VCaP (cell line): Measurements from ENCODE around the gene RBM10.

Source experiments
- H3K27ac ChIP-seq: fragments of 450-650 bp; 2 replicates; pipeline ENCODE4 v1.5.1; 2017
- TF ChIP-seq, protein P1 (sequence below): fragments of 450-650 bp; conservative IDR thresholded peaks from 2 replicates; pipeline ENCODE4 v1.5.1; 2017; ENCODE audit warnings: mild to moderate bottlenecking, moderate library complexity

Gene RBM10

DNA sequence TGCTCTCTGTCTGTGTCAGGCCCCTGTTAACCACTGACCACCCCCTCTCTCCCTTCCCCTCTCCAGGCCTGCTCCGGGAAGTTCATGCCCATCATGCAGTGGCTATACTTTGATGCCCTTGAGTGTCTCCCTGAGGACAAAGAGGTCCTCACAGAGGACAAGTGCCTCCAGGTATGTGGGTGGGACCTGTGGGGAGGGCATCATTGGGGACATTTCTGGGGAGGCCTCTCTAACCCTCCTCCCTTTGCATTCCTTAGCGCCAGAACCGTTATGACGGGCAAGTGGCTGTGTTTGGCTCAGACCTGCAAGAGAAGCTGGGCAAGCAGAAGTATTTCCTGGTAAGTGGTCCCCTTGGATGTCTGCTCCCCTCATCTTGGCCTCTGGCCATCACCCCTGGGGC, 57.9 kb downstream of the RBM10 start:
- no peak overlapping the region for H3K27ac ChIP-seq
- TF ChIP-seq, protein P1, sequence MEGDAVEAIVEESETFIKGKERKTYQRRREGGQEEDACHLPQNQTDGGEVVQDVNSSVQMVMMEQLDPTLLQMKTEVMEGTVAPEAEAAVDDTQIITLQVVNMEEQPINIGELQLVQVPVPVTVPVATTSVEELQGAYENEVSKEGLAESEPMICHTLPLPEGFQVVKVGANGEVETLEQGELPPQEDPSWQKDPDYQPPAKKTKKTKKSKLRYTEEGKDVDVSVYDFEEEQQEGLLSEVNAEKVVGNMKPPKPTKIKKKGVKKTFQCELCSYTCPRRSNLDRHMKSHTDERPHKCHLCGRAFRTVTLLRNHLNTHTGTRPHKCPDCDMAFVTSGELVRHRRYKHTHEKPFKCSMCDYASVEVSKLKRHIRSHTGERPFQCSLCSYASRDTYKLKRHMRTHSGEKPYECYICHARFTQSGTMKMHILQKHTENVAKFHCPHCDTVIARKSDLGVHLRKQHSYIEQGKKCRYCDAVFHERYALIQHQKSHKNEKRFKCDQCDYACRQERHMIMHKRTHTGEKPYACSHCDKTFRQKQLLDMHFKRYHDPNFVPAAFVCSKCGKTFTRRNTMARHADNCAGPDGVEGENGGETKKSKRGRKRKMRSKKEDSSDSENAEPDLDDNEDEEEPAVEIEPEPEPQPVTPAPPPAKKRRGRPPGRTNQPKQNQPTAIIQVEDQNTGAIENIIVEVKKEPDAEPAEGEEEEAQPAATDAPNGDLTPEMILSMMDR = no peak

DNA sequence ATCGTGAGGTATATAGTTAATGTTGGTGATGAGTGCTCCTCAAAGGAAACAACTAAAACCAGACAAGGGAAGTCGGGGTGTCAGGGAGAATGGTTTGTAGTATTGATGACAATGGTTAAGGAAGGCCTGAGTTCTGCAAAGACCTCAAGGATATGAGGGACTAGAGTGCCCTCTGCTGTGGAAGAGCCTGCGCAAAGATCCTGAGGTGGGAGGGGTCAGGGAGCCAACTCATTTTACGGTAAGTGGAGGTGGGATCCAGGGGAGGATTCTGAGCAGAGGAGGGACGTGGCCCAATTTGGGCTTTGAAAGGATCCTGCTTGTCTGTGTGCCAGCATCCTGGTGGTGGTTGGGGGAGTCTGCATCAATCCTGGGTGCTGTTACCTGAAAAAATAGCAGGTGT, 59.9 kb downstream of the RBM10 start:
- H3K27ac ChIP-seq = no peak overlapping the region
- TF ChIP-seq, protein P1 = no peak

DNA sequence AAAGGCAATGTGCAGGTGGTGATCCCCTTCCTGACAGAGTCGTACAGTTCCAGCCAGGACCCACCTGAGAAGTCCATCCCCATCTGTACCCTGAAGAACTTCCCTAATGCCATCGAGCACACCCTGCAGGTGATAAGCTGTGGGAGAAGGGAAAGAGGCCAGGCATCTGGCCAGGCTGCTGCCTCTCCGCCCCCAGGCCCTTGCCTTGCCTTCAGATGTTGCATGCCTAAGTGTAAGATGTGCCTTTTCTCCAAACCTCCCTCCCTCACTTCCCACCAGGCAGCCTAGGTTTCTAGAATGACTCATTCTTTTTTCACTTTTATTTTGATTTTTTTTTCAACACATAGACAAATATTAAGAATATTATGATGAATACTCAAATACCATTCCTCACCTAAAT, 61.3 kb downstream of the RBM10 start:
- H3K27ac ChIP-seq = no peak overlapping the region
- TF ChIP-seq, protein P1 = no peak

DNA sequence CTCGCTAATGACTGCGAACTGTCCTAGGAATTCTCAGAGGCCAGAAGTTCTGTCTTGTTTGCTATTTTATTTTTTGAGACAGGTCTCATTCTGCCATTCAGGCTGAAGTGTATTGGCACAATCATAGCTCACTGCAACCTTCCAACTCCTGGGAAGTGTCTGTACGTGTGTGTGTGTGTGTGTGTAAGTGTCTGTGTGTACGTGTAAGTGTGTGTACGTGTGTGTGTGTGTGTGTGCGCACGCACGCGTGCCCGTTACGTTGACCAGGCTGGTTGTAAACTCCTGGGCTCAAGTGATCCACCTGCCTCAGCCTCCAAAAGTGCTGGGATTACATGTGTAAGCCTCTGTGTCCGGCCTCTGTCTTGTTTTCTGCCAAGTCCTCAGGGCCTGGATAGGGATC, 63.1 kb downstream of the RBM10 start:
- no peak overlapping the region for H3K27ac ChIP-seq
- TF ChIP-seq, protein P1 = no peak

DNA sequence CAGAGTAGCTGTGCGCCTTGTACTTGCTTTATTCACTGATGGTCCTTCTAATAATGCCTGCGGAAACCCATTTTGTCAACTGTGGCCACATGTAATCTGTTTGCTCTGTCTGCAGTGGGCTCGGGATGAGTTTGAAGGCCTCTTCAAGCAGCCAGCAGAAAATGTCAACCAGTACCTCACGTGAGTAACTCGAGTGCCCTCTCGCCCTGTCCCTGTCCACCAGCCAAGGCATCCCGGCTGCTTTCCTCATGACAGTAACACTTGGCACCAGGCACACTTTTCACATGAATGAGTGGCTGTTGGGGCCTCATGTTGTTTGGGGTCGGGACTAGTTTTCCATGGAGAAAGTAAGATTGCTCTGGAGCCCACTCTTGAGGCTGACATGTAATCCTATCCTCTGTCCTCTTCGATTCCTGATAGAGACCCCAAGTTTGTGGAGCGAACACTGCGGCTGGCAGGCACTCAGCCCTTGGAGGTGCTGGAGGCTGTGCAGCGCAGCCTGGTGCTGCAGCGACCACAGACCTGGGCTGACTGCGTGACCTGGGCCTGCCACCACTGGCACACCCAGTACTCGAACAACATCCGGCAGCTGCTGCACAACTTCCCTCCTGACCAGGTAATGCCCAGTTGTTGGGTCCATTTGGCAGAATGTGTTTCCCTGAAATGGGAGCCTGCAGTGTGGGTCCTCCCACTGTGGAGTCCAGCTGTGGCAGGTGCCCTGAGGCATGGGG, 64.7 kb downstream of the RBM10 start:
- no peak overlapping the region for H3K27ac ChIP-seq
- TF ChIP-seq, protein P1 = no peak

DNA sequence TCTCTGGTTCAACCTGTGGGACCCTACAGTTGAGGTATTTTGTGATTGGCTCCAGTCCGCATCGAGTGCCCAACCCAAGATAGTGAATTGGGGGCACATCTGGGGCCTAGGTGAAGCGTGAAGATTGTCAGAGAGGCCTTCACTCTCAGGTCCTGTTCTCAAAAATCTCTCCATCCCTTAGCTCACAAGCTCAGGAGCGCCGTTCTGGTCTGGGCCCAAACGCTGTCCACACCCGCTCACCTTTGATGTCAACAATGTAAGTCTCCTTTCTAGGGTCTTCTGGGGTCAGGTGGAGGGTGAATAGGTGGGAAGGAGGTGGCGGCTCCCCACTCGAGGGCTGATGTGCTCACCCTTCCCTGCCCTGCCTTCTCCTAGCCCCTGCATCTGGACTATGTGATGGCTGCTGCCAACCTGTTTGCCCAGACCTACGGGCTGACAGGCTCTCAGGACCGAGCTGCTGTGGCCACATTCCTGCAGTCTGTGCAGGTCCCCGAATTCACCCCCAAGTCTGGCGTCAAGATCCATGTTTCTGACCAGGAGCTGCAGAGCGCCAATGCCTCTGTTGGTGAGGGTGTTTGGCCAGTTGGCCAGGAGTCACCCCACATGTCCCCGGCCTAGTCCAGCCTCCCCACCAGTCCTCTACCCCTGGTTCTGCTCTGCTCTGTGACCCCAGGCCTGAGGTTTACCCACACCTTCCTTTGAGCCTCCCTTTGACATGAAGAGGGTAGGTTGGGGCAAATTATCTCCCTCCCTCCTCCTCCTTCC, 65.8 kb downstream of the RBM10 start:
- H3K27ac ChIP-seq = no peak overlapping the region
- TF ChIP-seq, protein P1 = no peak

DNA sequence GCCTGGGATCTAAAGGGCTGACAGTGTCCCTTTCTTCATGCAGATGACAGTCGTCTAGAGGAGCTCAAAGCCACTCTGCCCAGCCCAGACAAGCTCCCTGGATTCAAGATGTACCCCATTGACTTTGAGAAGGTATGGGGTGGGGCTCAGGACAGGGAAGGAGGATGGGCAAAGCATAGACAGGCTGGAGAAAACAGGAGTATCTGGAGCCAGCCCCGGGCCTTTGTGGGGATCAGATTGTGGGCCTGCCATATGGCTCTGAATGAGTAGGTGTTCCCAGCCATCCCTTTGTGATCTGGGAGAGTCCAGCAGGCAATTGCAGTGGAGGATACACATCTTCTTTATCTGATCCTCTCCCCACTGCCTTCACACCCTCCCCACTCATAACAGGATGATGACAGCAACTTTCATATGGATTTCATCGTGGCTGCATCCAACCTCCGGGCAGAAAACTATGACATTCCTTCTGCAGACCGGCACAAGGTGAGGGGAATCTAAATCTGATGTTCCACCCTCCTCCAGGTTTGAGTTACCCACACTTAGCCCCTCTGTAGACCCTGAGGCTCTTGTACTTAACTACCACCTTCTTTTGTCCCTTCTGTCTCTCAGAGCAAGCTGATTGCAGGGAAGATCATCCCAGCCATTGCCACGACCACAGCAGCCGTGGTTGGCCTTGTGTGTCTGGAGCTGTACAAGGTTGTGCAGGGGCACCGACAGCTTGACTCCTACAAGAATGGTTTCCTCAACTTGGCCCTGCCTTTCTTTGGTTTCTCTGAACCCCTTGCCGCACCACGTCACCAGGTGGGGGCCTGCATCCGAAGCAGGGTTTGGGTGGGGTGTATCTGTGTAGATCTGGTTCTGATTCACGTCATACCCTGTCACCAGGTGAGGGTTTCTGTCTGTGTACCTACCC, 67.6 kb downstream of the RBM10 start:
- no peak overlapping the region; the same call in 1 of the 2 replicates for H3K27ac ChIP-seq
- TF ChIP-seq, protein P1 = no peak
